Measurements from ENCODE around the gene RAD54L.
"Not testable (repeated sequence)": the region's sequence is repeated elsewhere in the genome, so short reads cannot be mapped to it uniquely, and the experiment has no call there.

RAD54L gene

GRCh38 chr1:46238865-46239264 lies 8.7 kb upstream of the RAD54L start:
- in situ Hi-C loops (cut with MboI; ENCODE audit: low sequenced_read_pairs): not testable (repeated sequence)

DNA sequence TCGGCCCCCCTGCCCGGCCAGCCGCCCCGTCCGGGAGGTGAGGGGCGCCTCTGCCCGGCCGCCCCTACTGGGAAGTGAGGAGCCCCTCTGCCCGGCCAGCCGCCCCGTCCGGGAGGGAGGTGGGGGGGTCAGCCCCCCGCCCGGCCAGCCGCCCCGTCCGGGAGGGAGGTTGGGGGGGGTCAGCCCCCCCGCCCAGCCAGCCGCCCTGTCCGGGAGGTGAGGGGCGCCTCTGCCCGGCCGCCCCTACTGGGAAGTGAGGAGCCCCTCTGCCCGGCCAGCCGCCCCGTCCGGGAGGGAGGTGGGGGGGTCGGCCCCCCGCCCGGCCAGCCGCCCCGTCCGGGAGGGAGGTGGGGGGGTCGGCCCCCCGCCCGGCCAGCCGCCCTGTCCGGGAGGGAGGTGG lies 5.8 kb upstream of the RAD54L start:
- in situ Hi-C loops (cut with MboI; ENCODE audit: low sequenced_read_pairs): not testable (repeated sequence)

DNA sequence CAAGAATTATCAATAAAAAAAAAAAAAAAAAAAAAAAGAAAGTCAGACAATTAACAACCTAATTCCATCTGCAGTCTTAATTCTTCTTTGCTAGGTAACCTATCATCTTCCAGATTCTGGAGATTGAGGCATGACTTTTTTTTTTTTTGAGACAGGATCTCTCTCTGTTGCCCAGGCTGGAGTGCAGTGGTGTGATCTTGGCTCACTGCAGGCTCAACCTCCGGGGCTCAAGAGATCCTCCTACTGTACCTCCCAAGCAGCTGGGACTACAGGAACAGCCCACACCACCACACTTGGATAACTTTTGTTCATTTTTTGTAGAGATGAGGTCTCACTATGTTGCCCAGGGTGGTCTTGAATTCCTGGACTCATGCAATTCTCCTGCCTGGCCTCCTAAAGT lies 4.6 kb upstream of the RAD54L start:
- in situ Hi-C loops (cut with MboI; ENCODE audit: low sequenced_read_pairs): no loop called here

DNA sequence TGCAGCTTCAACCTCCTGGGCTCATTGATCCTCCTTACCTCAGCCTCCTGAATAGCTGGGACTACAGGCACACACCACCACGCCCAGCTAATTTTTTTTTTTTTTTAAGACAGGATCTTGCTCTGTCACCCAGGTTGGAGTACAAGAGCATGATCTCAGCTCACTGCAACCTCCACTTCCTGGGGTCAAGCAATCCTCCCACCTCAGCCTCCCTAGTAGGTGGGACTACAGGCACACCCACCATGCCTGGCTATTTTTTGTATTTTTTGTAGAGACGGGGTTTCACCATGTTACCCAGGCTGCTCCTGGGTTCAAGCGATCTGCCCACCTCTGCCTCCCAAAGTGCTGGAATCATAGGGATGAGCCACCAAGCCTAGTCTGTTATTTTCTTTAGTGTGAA lies 3.7 kb upstream of the RAD54L start:
- in situ Hi-C loops (cut with MboI; ENCODE audit: low sequenced_read_pairs): not testable (repeated sequence)

DNA sequence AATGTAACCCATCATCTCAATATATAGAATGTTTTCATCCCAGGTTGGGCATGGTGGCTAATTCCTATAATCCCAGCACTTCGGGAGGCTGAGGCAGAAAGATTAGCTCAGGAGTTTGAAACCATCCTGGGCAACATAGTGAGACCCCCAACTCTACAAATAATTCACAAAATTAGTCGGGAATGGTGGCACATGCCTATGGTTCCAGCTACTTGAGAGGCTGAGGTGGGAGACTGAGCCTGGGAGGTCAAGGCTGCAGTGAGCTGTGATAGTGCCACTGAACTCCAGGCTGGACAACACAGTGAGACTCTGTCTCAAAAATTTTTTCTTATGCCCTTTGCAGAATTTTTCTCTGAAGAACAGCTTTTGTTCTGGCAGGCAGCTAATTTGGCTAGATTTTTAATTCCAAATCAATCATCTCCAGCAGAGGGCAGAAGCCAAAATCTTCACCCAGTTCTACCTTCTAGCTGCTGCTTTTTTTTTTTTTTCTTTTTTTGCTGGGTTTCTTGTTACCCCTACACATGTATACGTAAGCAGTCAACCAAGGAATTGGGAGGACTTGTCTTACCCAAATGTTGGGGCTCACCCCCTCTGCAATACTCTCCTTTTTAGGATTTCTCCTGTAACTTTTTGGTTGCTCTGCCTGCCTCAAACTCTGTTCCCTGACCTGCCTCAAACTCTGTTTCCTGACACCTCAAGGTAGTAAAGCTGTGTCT lies 2.7 kb upstream of the RAD54L start:
- in situ Hi-C loops (cut with MboI; ENCODE audit: low sequenced_read_pairs): no loop called here

DNA sequence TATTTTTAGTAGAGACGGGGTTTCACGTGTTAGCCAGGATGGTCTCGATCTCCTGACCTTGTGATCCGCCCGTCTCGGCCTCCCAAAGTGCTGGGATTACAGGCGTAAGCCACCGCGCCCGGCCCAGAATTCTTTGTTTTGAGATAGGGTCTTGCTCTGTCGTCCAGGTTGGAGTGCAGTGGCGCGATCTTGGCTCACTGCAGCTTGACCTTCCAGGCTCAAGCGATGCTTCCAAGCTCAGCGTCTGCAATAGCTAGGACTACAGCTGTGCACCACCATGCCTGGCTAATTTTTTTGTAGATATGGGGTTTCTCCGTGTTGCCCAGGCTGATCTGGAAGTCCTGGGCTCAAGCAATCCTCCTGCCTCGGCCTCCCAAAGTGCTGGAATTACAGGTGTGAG lies 1.4 kb upstream of the RAD54L start:
- in situ Hi-C loops (cut with MboI; ENCODE audit: low sequenced_read_pairs): not testable (repeated sequence)

DNA sequence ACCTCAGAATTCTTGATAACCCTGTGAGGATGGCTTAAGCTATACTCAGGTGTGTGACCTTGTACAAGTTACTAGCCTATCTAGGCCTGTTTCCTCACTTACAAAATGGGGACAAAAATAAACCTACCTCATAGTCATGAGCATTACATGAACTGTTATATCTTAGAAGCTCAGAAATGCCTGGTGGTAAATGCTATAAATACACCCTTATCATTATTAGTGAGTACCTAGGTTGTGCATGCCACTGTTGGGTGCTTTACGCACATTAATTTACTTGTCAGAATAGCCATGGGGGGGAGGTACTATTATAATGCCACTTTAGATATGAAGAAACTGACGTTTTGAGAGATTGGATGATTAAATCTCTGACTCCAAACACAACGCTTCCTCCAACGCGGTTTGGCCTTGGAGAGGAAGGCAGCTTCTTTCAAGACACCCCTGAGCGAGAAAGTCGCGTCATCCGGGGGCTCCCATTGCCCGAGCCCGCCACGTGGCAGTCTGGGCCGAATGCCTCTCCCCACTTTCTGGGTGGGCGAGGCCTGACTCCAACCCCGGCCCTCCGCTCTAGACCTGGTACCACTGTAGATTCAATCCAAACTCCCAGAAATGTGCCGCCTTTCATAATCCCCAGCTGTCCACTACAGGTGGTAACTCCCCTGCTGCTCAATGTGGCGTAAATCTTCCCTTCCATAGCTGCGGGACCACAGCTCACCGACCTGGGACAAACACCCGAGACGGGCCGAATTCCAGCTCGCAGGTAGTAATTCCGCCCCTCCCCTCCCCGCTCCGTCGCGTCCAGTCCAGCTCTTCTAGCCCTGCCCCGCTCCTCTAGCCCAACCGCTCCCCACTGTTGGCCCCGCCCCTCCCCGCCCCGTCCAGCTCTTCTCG lies 771 bp upstream of the RAD54L start:
- in situ Hi-C loops (cut with MboI; ENCODE audit: low sequenced_read_pairs): no loop called here

DNA sequence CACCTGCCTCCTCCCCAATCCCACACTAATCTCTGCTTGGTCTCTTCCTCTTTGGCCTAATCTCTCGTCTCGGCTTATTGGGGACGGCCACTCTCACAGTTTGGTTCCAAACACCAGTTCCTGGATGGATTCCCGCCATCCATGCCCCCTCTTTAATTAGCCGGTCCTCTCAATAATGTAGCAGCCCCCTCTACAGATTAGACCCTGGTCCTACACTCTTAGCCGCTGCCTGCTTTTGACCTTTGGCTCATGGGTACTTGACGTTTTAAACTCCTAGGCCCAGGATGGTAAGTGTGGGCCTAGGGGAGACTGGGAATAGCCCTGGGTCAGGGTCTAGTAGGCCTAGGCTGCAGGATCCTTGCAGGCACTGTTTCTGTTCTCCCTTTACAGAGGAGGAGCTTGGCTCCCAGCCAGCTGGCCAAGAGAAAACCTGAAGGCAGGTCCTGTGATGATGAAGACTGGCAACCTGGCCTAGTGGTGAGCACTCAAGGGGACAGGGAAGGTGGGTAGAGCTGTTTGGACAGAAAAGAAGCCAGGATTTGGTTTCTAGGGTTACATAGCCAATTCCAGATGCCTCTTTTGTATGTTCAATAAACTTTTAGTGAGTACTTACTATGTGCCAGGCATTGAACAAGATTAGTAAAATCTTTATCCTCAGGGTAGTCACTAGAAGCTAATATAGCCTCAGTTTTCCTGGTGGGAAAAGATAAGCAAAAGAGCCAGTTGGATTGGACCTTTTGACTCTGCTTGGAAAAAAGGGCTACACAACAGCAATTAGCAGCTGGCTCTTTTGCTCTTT lies 758 bp downstream of the RAD54L start:
- in situ Hi-C loops (cut with MboI; ENCODE audit: low sequenced_read_pairs): no loop called here

GRCh38 chr1:46254668-46255067 lies 7.1 kb downstream of the RAD54L start:
- in situ Hi-C loops (cut with MboI; ENCODE audit: low sequenced_read_pairs): no loop called here

DNA sequence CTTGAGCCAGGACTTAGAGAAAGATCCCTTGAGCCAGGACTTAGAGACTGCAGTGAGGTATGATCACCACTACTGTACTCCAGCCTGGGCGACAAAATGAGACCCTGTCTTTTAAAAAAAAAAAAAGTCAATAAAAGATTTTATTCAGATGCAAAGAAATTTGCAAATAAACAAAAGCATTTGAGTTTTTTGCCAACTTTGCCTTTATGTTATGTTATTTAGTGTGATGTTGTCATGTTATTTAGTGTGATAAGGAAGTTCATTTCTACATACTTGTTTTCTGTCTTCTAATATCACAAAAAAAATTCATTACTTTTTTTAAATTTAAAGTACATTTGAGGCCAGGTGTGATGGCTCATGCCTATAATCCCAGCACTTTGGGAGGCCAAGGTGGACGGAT lies 9.0 kb downstream of the RAD54L start:
- in situ Hi-C loops (cut with MboI; ENCODE audit: low sequenced_read_pairs): no loop called here

DNA sequence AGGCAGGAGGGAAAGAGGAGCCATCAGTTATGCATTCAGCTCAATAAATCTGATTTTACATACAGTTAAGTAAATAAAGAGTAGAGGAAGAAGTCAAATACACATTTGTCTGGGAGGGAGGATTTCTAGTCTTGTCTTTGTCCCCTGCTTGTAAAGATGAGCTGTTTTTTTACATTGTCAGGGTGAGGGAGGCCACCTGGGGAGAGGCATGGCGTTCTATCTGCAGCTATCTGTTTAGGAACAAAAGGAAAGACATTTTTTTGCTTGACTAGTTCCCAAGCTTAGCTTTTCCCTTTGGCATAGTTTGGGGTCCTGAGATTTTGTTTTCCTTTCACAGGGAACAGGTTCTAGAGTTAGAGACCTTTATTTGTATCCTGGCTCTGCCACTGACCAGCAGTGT lies 14.9 kb downstream of the RAD54L start:
- in situ Hi-C loops (cut with MboI; ENCODE audit: low sequenced_read_pairs): no loop called here

GRCh38 chr1:46263146-46263545 lies 15.6 kb downstream of the RAD54L start:
- in situ Hi-C loops (cut with MboI; ENCODE audit: low sequenced_read_pairs): no loop called here

DNA sequence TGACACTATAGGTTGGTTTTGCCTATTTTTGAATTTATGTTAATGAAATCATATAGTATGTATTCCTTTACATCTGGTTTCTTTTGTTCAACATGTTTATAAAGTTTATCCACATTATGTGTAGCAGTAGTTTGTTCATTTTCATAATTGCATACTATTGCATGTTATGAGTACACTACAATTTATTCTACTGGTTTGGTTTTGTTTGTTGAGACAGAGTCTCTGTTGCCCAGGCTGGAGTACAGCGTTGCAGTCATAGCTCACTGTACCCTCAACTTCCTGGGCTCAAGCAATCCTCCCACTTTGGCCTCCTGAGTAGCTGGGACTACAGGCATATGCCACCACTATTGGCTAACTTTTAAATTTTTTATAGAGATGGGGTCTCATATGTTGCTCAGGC lies 21.0 kb downstream of the RAD54L start:
- in situ Hi-C loops (cut with MboI; ENCODE audit: low sequenced_read_pairs): no loop called here

- in situ Hi-C loops (cut with MboI; ENCODE audit: low sequenced_read_pairs): no loop called here
These were observed 26.9 kb downstream of the RAD54L start for GRCh38 chr1:46274225-46275029.

DNA sequence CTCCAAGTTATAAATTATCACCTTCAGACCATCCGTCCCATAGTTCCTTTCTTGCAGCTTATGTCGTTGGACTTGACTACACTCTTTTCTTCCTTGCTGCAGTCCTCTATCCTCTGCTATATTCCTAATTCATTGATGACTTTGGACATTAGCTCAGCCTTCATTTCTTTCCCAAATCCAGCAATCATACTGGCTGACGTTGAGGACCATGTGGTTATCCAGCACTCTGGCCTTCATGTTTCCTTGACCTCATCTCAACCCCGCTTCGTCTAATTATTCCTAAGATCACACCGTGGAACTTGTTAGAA lies 27.4 kb downstream of the RAD54L start:
- in situ Hi-C loops (cut with MboI; ENCODE audit: low sequenced_read_pairs): no loop called here

DNA sequence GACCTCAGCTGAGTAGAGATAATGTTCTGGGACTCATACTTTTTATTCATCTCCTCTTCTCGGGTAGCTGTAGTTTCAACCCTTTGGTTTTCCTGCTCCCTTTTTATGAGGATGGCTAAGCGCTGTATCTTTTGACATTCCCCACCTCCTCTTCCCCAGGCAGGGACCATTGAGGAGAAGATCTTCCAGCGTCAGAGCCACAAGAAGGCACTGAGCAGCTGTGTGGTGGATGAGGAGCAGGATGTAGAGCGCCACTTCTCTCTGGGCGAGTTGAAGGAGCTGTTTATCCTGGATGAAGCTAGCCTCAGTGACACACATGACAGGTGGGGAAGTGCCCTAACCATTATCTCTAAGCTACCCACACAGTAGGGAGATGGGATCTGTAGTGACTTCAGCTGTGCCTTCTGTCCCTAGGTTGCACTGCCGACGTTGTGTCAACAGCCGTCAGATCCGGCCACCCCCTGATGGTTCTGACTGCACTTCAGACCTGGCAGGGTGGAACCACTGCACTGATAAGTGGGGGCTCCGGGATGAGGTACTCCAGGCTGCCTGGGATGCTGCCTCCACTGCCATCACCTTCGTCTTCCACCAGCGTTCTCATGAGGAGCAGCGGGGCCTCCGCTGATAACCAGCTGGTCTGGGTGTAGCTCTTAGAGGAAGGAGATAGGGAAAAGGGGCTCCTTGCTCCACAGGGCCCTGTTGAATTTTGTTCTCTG lies 30.3 kb downstream of the RAD54L start:
- in situ Hi-C loops (cut with MboI; ENCODE audit: low sequenced_read_pairs): no loop called here

- in situ Hi-C loops (cut with MboI; ENCODE audit: low sequenced_read_pairs): no loop called here
These were observed 31.2 kb downstream of the RAD54L start for GRCh38 chr1:46278807-46279206.

DNA sequence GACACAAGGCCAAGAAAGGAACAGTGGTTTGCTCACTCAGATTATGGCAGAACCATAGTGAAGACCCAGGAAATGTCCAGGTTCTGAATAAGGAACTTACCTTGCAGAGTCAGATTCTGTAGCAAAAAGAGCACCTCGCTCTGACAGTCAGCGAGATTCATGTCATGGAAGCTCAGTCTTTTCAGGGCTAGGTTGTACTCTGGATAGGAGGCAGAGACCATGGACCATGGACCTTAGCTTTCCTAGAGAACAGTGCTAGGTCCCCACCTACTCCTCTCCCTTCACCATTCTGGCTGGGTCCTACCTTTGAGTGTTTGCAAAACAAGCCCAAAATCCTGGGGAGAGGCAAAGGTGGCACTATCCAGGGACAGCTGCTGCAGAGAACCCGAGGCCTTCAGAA lies 32.5 kb downstream of the RAD54L start:
- in situ Hi-C loops (cut with MboI; ENCODE audit: low sequenced_read_pairs): no loop called here

DNA sequence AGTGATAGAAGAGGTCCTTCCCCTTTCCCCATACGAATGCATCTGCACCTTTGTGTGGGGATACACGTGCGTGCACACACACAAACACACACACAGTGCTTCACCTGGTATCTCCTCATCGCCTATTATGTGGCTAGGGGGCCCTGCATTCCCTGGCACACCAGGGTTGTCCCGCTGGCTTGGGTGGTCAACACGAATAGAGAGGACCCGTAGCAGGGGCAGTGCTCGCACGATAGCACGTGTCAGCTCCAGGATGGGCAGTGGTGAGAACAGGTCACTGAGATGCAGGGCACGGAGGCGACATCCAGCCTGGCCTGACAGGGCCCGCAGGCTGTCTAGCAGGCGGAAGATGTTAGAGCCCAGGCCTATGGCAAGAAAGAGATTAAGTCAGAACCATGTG lies 33.5 kb downstream of the RAD54L start:
- in situ Hi-C loops (cut with MboI; ENCODE audit: low sequenced_read_pairs): no loop called here

DNA sequence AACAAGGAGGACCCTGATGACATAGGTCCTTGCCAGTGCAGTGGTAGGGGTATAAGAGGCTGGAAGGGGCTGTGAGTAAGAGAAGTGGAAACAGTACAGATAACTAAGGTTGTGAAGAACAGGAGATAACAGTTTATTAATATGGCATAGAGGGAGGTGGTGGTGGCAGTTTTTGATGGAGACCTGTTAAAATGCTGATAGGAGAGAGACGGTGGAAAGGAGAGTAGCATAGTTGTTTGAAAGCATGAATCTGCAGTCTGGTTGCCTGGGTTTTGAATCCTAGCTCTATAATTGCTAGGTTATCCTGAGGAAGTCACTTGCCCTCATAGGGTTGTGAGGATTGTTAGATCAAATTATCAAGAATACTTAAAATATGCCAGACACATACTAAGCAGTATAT lies 36.5 kb downstream of the RAD54L start:
- in situ Hi-C loops (cut with MboI; ENCODE audit: low sequenced_read_pairs): no loop called here
